ENCODE measurements around the gene FNDC10. TPM values are rescaled to one million over a fixed set of nuclear protein-coding genes. Genes with fewer than 3 reads are reported as not detected.

The FNDC10 gene
- total and polyA plus RNA-seq, 9 of the 15 experiments (the other 6 are each of a cell fraction or from before 2014, with no cell fraction given) = 0.08 to 6.3 (median 1.6) TPM

- TF ChIP-seq E2F4 (CRISPR knock-in tag; IDR thresholded peaks at IDR 0.05; ENCODE audit: low read depth) = peak; percentile 54; the same call in 1 of the 2 replicates
- TF ChIP-seq RBM22 (IDR thresholded peaks at IDR 0.05; ENCODE audit: low read depth, low read length, poor library complexity, severe bottlenecking) = peak; percentile 26
- no peak for TF ChIP-seq ZNF551 (CRISPR knock-in tag; IDR thresholded peaks at IDR 0.05)
- peak; percentile 45; the same call in 1 of the 2 replicates for TF ChIP-seq ELF2 (CRISPR knock-in tag; IDR thresholded peaks at IDR 0.05)
- no peak for TF ChIP-seq ZC3H8 (IDR thresholded peaks at IDR 0.05)
- no peak for TF ChIP-seq CHD2 (IDR thresholded peaks at IDR 0.05; ENCODE audit: low read depth, low read length)
- peak; percentile 72; the same call in 1 of the 2 replicates for TF ChIP-seq E2F1 (CRISPR knock-in tag; IDR thresholded peaks at IDR 0.05)
- peak; percentile 48; the same call in 1 of the 2 replicates for TF ChIP-seq TOE1 (IDR thresholded peaks at IDR 0.05; ENCODE audit: borderline replicate concordance)
- no peak for TF ChIP-seq TOE1 (CRISPR knock-in tag; IDR thresholded peaks at IDR 0.05; ENCODE audit: borderline replicate concordance, low read depth)
- TF ChIP-seq MTA3 (IDR thresholded peaks at IDR 0.05; ENCODE audit: borderline replicate concordance) = peak; percentile 27
- TF ChIP-seq ZNF253 (CRISPR knock-in tag; conservative IDR thresholded peaks at IDR 0.05) = no peak
- no peak; the same call in 1 of the 2 replicates for TF ChIP-seq POLR2H (tag; IDR thresholded peaks at IDR 0.05; ENCODE audit: low read depth)
- TF ChIP-seq CREB3 (tag; conservative IDR thresholded peaks at IDR 0.05; ENCODE audit: low read depth) = no peak
- no peak for TF ChIP-seq CUX1 (CRISPR knock-in tag; IDR thresholded peaks at IDR 0.05)
- TF ChIP-seq CEBPB (tag; IDR thresholded peaks at IDR 0.05) = no peak
- no peak for TF ChIP-seq ZNF717 (CRISPR knock-in tag; IDR thresholded peaks at IDR 0.05)
- no peak for TF ChIP-seq ZNF277 (CRISPR knock-in tag; IDR thresholded peaks at IDR 0.05; ENCODE audit: borderline replicate concordance)
Measured at GRCh38 chr1:1574721-1575537, 25.0 kb downstream of the FNDC10 start, which contains the start of gene SSU72 (continued).

All from K562 (cell line).